Measurements from ENCODE around the gene INO80C. TPM values are rescaled to one million over a fixed set of nuclear protein-coding genes. Genes with fewer than 3 reads are reported as not detected.

INO80C gene
- total RNA-seq, 1 experiment from 2014 or later, result 51.1 TPM

GRCh38 chr18:35502052-35502451 is 4.3 kb upstream of the INO80C start:
- Histone ChIP-seq H2AFZ (ENCODE audit: low read length) (no peak overlapping the region), H2BK5ac (ENCODE audit: insufficient read length, low read length) (no peak overlapping the region), H3K9ac (ENCODE audit: extremely low read depth, insufficient read length, low read length) (no peak overlapping the region), H3K27me3 (ENCODE audit: insufficient read depth, low read length) (no peaks in the 10 kb centered on the region), H3K9me3 (ENCODE audit: control insufficient read depth, low read depth, low read length) (no peaks in the 10 kb centered on the region), H3K79me2 (ENCODE audit: insufficient read depth, low read length) (no peaks in the 10 kb centered on the region), H2BK15ac (ENCODE audit: low read depth, low read length) (no peak overlapping the region), H2BK20ac (ENCODE audit: low read depth, low read length, poor library complexity, severe bottlenecking) (no peak overlapping the region), H3T11ph (ENCODE audit: low read length) (no peak overlapping the region), H3K14ac (ENCODE audit: insufficient read depth, low read length) (no peak overlapping the region), H3K4me2 (ENCODE audit: insufficient read depth, insufficient read length, low read length) (no peak overlapping the region), H3K18ac (ENCODE audit: insufficient read length, low read depth, low read length) (no peak overlapping the region), H4K8ac (replicated peaks; ENCODE audit: insufficient read length, low read depth, low read length) (no peak overlapping the region), H3K27ac (ENCODE audit: insufficient read length, low read depth, low read length) (no peak overlapping the region), H4K5ac (ENCODE audit: insufficient read length, low read depth, low read length) (no peak overlapping the region), H4K91ac (ENCODE audit: insufficient read length, low read depth, low read length) (no peak overlapping the region), H3K4ac (ENCODE audit: low read depth, low read length) (no peak overlapping the region), H2BK12ac (ENCODE audit: insufficient read length, low read depth, low read length) (no peak overlapping the region), H3K79me1 (ENCODE audit: insufficient read depth, low read depth, low read length, poor library complexity, severe bottlenecking) (no peaks in the 10 kb centered on the region), H4K20me1 (ENCODE audit: control insufficient read depth, insufficient read depth, insufficient read length) (no peaks in the 10 kb centered on the region), H3K23ac (ENCODE audit: insufficient read length, low read depth, low read length) (no peak overlapping the region), H3K56ac (ENCODE audit: insufficient read length, low read depth, low read length) (no peak overlapping the region), H3K4me1 (ENCODE audit: insufficient read depth, low read length) (peaks cover 8% of the 10 kb centered on the region; the same call in 1 of the 2 replicates), H2AK5ac (ENCODE audit: insufficient read length, low read length) (no peak overlapping the region), H2BK120ac (ENCODE audit: low read depth, low read length, poor library complexity, severe bottlenecking) (no peak overlapping the region), H3K23me2 (ENCODE audit: insufficient read length, low read depth, low read length, poor library complexity, severe bottlenecking) (peaks cover 2% of the 10 kb centered on the region)
- Mint-ChIP-seq H3K4me1 (peaks cover 18 to 19% of the 10 kb centered on the region in 2 experiments), H3K4me3 (no peak overlapping the region), H3K36me3 (ENCODE audit: insufficient read depth in 1 of 3, low read depth in 3 of 3) (no peaks in the 10 kb centered on the region; a peak in 2 of 7 replicates), H3K9me3 (no peaks in the 10 kb centered on the region; a peak in 1 of 5 replicates), H3K27ac (no peak overlapping the region), H3K27me3 (ENCODE audit: low read depth) (peaks cover 2% of the 10 kb centered on the region)
- no peak for DNase-seq
- WGBS (ENCODE audit: extremely low coverage, insufficient read length, low lambda C conversion rate), result no CpG with 5 or more reads among the region's 3 CpGs
- TF ChIP-seq, protein P1, sequence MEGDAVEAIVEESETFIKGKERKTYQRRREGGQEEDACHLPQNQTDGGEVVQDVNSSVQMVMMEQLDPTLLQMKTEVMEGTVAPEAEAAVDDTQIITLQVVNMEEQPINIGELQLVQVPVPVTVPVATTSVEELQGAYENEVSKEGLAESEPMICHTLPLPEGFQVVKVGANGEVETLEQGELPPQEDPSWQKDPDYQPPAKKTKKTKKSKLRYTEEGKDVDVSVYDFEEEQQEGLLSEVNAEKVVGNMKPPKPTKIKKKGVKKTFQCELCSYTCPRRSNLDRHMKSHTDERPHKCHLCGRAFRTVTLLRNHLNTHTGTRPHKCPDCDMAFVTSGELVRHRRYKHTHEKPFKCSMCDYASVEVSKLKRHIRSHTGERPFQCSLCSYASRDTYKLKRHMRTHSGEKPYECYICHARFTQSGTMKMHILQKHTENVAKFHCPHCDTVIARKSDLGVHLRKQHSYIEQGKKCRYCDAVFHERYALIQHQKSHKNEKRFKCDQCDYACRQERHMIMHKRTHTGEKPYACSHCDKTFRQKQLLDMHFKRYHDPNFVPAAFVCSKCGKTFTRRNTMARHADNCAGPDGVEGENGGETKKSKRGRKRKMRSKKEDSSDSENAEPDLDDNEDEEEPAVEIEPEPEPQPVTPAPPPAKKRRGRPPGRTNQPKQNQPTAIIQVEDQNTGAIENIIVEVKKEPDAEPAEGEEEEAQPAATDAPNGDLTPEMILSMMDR (conservative IDR thresholded peaks at IDR 0.05), result no peak
